Vagina (tissue), 2 donors: ENCODE measurements around the gene AP2B1. TPM values are rescaled to one million over a fixed set of nuclear protein-coding genes. Genes with fewer than 3 reads are reported as not detected.

ENCODE experiments used
- DNase-seq, 2 donors: peaks; one replicate each; pipeline ENCODE4 v3.0.0-alpha.2; 2017; ENCODE audit errors: extremely low spot score in 2 of 2
- H3K27ac ChIP-seq: fragments of 200-600 bp; sonication (generic); one replicate; pipeline ENCODE4 v1.5.1; 2019
- H3K27me3 ChIP-seq: fragments of 200-600 bp; sonication (generic); one replicate; pipeline ENCODE4 v1.5.1; 2019
- H3K36me3 ChIP-seq, 2 donors: fragments of 200-600 bp; sonication (generic); one replicate each; pipeline ENCODE4 v1.5.1; 2017 to 2019
- H3K4me1 ChIP-seq: fragments of 200-600 bp; sonication (generic); one replicate; pipeline ENCODE4 v1.5.1; 2019
- H3K4me3 ChIP-seq, 2 donors: fragments of 200-600 bp; sonication (generic); 1 replicate in 1 of 2; 2 replicates in 1 of 2; pipeline ENCODE4 v1.5.1; 2016 to 2019
- H3K9me3 ChIP-seq: fragments of 200-600 bp; sonication (generic); one replicate; pipeline ENCODE4 v1.5.1; 2019
- POLR2A ChIP-seq, 2 donors: fragments of 450-650 bp; IDR thresholded peaks; one replicate each; pipeline ENCODE4 v1.6.1; 2017; ENCODE audit warnings: antibody characterized with exemption in 2 of 2, mild to moderate bottlenecking in 2 of 2, moderate library complexity in 2 of 2
- POLR2AphosphoS5 ChIP-seq, 2 donors: sonication (generic); formaldehyde crosslinking; IDR thresholded peaks; one replicate each; pipeline ENCODE4 v1.9.0; 2017; ENCODE audit warnings: antibody characterized with exemption in 2 of 2, mild to moderate bottlenecking in 2 of 2, low read depth in 1 of 2; ENCODE audit not compliant: insufficient read depth in 1 of 2
- intact Hi-C: fragments of 100-400 bp; cut with DNase I; formaldehyde crosslinking; loops from one replicate; pipeline ENCODE4 v1.15.1; 2023
- total RNA-seq: library from RNA; depleted of rRNA; stranded (reverse); fragments of >200 nt; gene quantifications from one replicate; pipeline ENCODE4 v1.2.3, GENCODE V29; 2016
- TF ChIP-seq, protein P1 (sequence below), 3 experiments: fragments of 450-650 bp in 2 of 3; fragments of 200-600 bp in 1 of 3; sonication (generic) in 1 of 3; IDR thresholded peaks; one replicate each; pipeline ENCODE4 v1.5.1; 2017 to 2019; ENCODE audit warnings: antibody characterized with exemption in 3 of 3, mild to moderate bottlenecking in 2 of 3, moderate library complexity in 2 of 3

The AP2B1 gene
- total RNA-seq, 1 donor from 2014 or later = 62.1 TPM

GRCh38 chr17:35716897-35717465 lies 129.9 kb downstream of the AP2B1 start:
- Histone ChIP-seq H3K36me3 (peaks cover 0 to 10% of the 10 kb centered on the region in 2 donors), H3K4me3 (no peak overlapping the region), H3K9me3 (no peaks in the 10 kb centered on the region), H3K27ac (peak overlapping the region; percentile 34), H3K27me3 (no peaks in the 10 kb centered on the region), H3K4me1 (peaks cover 31% of the 10 kb centered on the region)
- intact Hi-C loops = no loop called here
- no peak for DNase-seq
- no peak for TF ChIP-seq POLR2AphosphoS5 (IDR thresholded peaks at IDR 0.05; ENCODE audit: insufficient read depth in 1 of 2, low read depth in 1 of 2)
- TF ChIP-seq, protein P1, sequence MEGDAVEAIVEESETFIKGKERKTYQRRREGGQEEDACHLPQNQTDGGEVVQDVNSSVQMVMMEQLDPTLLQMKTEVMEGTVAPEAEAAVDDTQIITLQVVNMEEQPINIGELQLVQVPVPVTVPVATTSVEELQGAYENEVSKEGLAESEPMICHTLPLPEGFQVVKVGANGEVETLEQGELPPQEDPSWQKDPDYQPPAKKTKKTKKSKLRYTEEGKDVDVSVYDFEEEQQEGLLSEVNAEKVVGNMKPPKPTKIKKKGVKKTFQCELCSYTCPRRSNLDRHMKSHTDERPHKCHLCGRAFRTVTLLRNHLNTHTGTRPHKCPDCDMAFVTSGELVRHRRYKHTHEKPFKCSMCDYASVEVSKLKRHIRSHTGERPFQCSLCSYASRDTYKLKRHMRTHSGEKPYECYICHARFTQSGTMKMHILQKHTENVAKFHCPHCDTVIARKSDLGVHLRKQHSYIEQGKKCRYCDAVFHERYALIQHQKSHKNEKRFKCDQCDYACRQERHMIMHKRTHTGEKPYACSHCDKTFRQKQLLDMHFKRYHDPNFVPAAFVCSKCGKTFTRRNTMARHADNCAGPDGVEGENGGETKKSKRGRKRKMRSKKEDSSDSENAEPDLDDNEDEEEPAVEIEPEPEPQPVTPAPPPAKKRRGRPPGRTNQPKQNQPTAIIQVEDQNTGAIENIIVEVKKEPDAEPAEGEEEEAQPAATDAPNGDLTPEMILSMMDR (IDR thresholded peaks at IDR 0.05) = no peak
- no peak for TF ChIP-seq POLR2A (IDR thresholded peaks at IDR 0.05)

DNA sequence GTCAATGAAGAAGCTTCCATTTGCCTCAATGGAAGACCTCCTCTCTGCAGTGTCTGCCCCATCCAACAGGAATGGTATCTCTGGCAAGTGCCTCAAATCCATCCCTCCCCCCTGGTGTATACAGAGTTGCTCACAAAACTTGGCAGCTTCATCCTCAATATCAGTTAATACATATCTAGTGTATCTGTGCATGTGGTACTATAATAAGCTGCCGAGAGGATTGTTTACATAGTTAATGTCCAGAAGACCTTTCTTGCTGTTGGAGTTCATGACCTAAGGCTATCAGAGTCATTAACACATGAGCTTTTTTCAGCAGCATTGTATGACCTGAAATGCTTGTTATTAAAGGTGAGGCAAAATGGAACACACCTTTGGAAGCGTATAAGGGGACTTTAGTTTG lies 130.4 kb downstream of the AP2B1 start:
- Histone ChIP-seq H3K9me3 (no peaks in the 10 kb centered on the region), H3K4me3 (no peak overlapping the region), H3K36me3 (peaks cover 0 to 10% of the 10 kb centered on the region in 2 donors), H3K27me3 (no peaks in the 10 kb centered on the region), H3K27ac (peak overlapping the region; percentile 34), H3K4me1 (peaks cover 26% of the 10 kb centered on the region)
- intact Hi-C loops = no loop called here
- TF ChIP-seq, protein P1 (IDR thresholded peaks at IDR 0.05) = no peak
- TF ChIP-seq POLR2A (IDR thresholded peaks at IDR 0.05) (no peak), POLR2AphosphoS5 (IDR thresholded peaks at IDR 0.05; ENCODE audit: insufficient read depth in 1 of 2, low read depth in 1 of 2) (no peak)
- no peak for DNase-seq

GRCh38 chr17:35723735-35724134 lies 136.6 kb downstream of the AP2B1 start:
- Histone ChIP-seq H3K9me3 (no peaks in the 10 kb centered on the region), H3K27me3 (no peaks in the 10 kb centered on the region), H3K4me3 (no peak overlapping the region), H3K27ac (no peak overlapping the region), H3K36me3 (peaks cover 0 to 37% of the 10 kb centered on the region in 2 donors), H3K4me1 (peaks cover 26% of the 10 kb centered on the region)
- TF ChIP-seq, protein P1 (IDR thresholded peaks at IDR 0.05) = no peak
- TF ChIP-seq POLR2AphosphoS5 (IDR thresholded peaks at IDR 0.05; ENCODE audit: insufficient read depth in 1 of 2, low read depth in 1 of 2) (no peak), POLR2A (IDR thresholded peaks at IDR 0.05) (no peak)
- no peak for DNase-seq
- intact Hi-C loops = no loop called here

DNA sequence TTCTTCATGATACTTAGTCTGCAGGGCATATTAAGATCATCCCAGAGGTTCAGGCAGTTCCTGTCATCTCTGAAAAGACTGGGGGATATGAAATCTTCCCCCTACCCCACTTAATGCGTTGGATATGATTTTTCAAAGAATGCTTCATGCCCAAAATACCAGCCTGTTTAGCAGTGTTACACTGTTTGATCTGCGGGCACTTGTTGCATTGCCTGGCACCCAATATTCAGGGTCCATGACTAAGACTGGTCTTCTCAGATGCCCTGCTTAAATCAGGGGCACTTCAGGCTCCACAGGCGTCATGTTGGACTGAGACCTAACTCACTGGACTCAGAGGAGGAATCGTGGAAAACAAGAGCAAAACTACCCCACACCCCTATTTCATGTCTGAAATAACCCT lies 137.9 kb downstream of the AP2B1 start:
- H3K9me3 ChIP-seq = no peaks in the 10 kb centered on the region
- H3K4me3 ChIP-seq = no peak overlapping the region
- peaks cover 26% of the 10 kb centered on the region for H3K4me1 ChIP-seq
- TF ChIP-seq POLR2A (IDR thresholded peaks at IDR 0.05) = no peak
- TF ChIP-seq POLR2AphosphoS5 (IDR thresholded peaks at IDR 0.05; ENCODE audit: insufficient read depth in 1 of 2, low read depth in 1 of 2) = no peak
- TF ChIP-seq, protein P1 (IDR thresholded peaks at IDR 0.05) = no peak
- no peaks in the 10 kb centered on the region for H3K27me3 ChIP-seq
- peaks cover 0 to 28% of the 10 kb centered on the region in 2 donors for H3K36me3 ChIP-seq
- peak overlapping the region; percentile 66 for H3K27ac ChIP-seq
- no peak for DNase-seq
- intact Hi-C loops = no loop called here

GRCh38 chr17:35725802-35726126 lies 138.6 kb downstream of the AP2B1 start:
- Histone ChIP-seq H3K4me3 (no peak overlapping the region), H3K4me1 (peaks cover 31% of the 10 kb centered on the region), H3K27me3 (no peaks in the 10 kb centered on the region), H3K36me3 (peaks cover 0 to 27% of the 10 kb centered on the region in 2 donors), H3K9me3 (no peaks in the 10 kb centered on the region), H3K27ac (peak overlapping the region; percentile 66)
- intact Hi-C loops = no loop called here
- TF ChIP-seq POLR2AphosphoS5 (IDR thresholded peaks at IDR 0.05; ENCODE audit: insufficient read depth in 1 of 2, low read depth in 1 of 2) (no peak), POLR2A (IDR thresholded peaks at IDR 0.05) (no peak)
- TF ChIP-seq, protein P1 (IDR thresholded peaks at IDR 0.05) = no peak
- DNase-seq = no peak
